Measurements from ENCODE around the gene LRIG3. TPM values are rescaled to one million over a fixed set of nuclear protein-coding genes. Genes with fewer than 3 reads are reported as not detected.

LRIG3 gene
- total and polyA plus RNA-seq, 9 of the 15 experiments (the other 6 are each of a cell fraction or from before 2014, with no cell fraction given) = 0.18 TPM; not detected in 8

GRCh38 chr12:58887068-58887467 lies 33.2 kb downstream of the LRIG3 start:
- Histone ChIP-seq H3K4me2 (ENCODE audit: insufficient read depth, low read length) (no peak overlapping the region), H3K36me3 (ENCODE audit: control insufficient read depth, insufficient read depth, low read length) (no peaks in the 10 kb centered on the region), H2AFZ (ENCODE audit: low read depth, low read length) (no peak overlapping the region), H3K27ac (ENCODE audit: extremely low read depth, low read depth, low read length) (no peak overlapping the region), H4K20me1 (replicated peaks; ENCODE audit: control insufficient read depth, insufficient read depth, low read length) (no peaks in the 10 kb centered on the region), H3K9ac (ENCODE audit: insufficient read depth in 1 of 2, low read depth in 2 of 2, low read length in 2 of 2) (no peak overlapping the region), H3K4me3 (no peak overlapping the region), H3K9me3 (replicated peaks; ENCODE audit: control insufficient read depth, insufficient read depth, low read depth, low read length) (no peaks in the 10 kb centered on the region; the same call in 1 of the 2 replicates), H3K4me1 (replicated peaks in 1 of 2; ENCODE audit: control insufficient read depth in 2 of 2, insufficient read depth in 2 of 2, low read length in 2 of 2) (no peaks in the 10 kb centered on the region), H3K79me2 (ENCODE audit: control insufficient read depth, insufficient read depth, low read length) (no peaks in the 10 kb centered on the region), H3K9me1 (ENCODE audit: control insufficient read depth, insufficient read depth, low read length) (no peaks in the 10 kb centered on the region), H3K27me3 (ENCODE audit: control insufficient read depth in 2 of 2, insufficient read depth in 2 of 2, low read length in 2 of 2) (no peaks in the 10 kb centered on the region)
- DNase-seq (ENCODE audit: extremely low read depth in 1 of 4, low spot score in 3 of 4) (no peak), FAIRE-seq (no peak), ATAC-seq (no peak)
- intact Hi-C loops (cut with micrococcal nuclease) = no loop called here
- ChIA-PET POLR2A (no interaction called here), CTCF (ENCODE audit: low intra/inter-chr PET ratio) (no interaction called here)
- in situ Hi-C loops (cut with MboI) = no loop called here
- TF ChIP-seq ZNF644 (tag; IDR thresholded peaks at IDR 0.05; ENCODE audit: low read depth) = no peak
- TF ChIP-seq C11orf30 (IDR thresholded peaks at IDR 0.05; ENCODE audit: low read depth) = no peak
- TF ChIP-seq BDP1 (IDR thresholded peaks at IDR 0.05; ENCODE audit: insufficient read depth, insufficient read length) = no peak
- no peak for TF ChIP-seq CHD4 (IDR thresholded peaks at IDR 0.05; ENCODE audit: insufficient read depth, insufficient replicate concordance, low read depth, low read length, poor library complexity, severe bottlenecking)
- no peak for TF ChIP-seq RHOXF2B (CRISPR knock-in tag; conservative IDR thresholded peaks at IDR 0.05)
- TF ChIP-seq PHB2 (IDR thresholded peaks at IDR 0.05; ENCODE audit: low read depth) = no peak
- BruUV-seq (replicated peaks) = no TSS peak
- WGBS (ENCODE audit: insufficient coverage, low coverage, missing lambda C conversion rate) = 0% methylated on average over 6 of the region's 6 CpGs

GRCh38 chr12:58886474-58886873 lies 33.8 kb downstream of the LRIG3 start:
- no peak for FAIRE-seq
- Histone ChIP-seq H3K9me3 (replicated peaks; ENCODE audit: control insufficient read depth, insufficient read depth, low read depth, low read length) (no peaks in the 10 kb centered on the region; the same call in 1 of the 2 replicates), H3K79me2 (ENCODE audit: control insufficient read depth, insufficient read depth, low read length) (no peaks in the 10 kb centered on the region), H3K9me1 (ENCODE audit: control insufficient read depth, insufficient read depth, low read length) (no peaks in the 10 kb centered on the region), H3K27me3 (ENCODE audit: control insufficient read depth in 2 of 2, insufficient read depth in 2 of 2, low read length in 2 of 2) (no peaks in the 10 kb centered on the region), H3K9ac (ENCODE audit: insufficient read depth in 1 of 2, low read depth in 2 of 2, low read length in 2 of 2) (no peak overlapping the region), H3K4me3 (no peak overlapping the region), H3K4me2 (ENCODE audit: insufficient read depth, low read length) (no peak overlapping the region), H3K4me1 (replicated peaks in 1 of 2; ENCODE audit: control insufficient read depth in 2 of 2, insufficient read depth in 2 of 2, low read length in 2 of 2) (no peaks in the 10 kb centered on the region), H3K36me3 (ENCODE audit: control insufficient read depth, insufficient read depth, low read length) (no peaks in the 10 kb centered on the region), H2AFZ (ENCODE audit: low read depth, low read length) (no peak overlapping the region), H3K27ac (ENCODE audit: extremely low read depth, low read depth, low read length) (no peak overlapping the region), H4K20me1 (replicated peaks; ENCODE audit: control insufficient read depth, insufficient read depth, low read length) (no peaks in the 10 kb centered on the region)
- no TSS peak for BruUV-seq (replicated peaks)
- intact Hi-C loops (cut with micrococcal nuclease) (no loop called here), in situ Hi-C loops (cut with MboI) (no loop called here)
- CTCF ChIA-PET (ENCODE audit: low intra/inter-chr PET ratio) = no interaction called here
- ATAC-seq = no peak
- TF ChIP-seq TBP (optimal IDR thresholded peaks at IDR 0.05; ENCODE audit: low read depth, low read length) = no peak
- no peak for TF ChIP-seq ZBTB26 (CRISPR knock-in tag; IDR thresholded peaks at IDR 0.05)
- TF ChIP-seq CEBPB (tag; IDR thresholded peaks at IDR 0.05) = 0 out of 2 replicates have a peak, but pooled peaks have one; percentile 14
- TF ChIP-seq ADNP (tag; IDR thresholded peaks at IDR 0.05) = no peak
- DNase-seq (ENCODE audit: extremely low read depth in 1 of 4, low spot score in 3 of 4) = no peak
- POLR2A ChIA-PET = no interaction called here
- 3% methylated on average over 3 of the region's 3 CpGs for WGBS (ENCODE audit: insufficient coverage, low coverage, missing lambda C conversion rate)

All from K562 (cell line).